GM12878 (cell line): ENCODE data around the gene UBASH3B. TPM values are rescaled to one million over a fixed set of nuclear protein-coding genes. Genes with fewer than 3 reads are reported as not detected.

ENCODE experiments used
- ATAC-seq: fragments of 200-7000 bp; cut with Tn5 transposase; 3 replicates; pipeline ENCODE4 v1.9.1; 2020; ENCODE audit warnings: mild to moderate bottlenecking, moderate library complexity
- BruUV-seq: library from RNA; stranded (reverse); fragments of 400-500 nt; replicated peaks from 2 replicates; lab custom pipeline; 2021; lab: Mats Ljungman, UMichigan
- CTCF ChIA-PET: fragments of 300-600 bp; sonication (Branson Sonifier 250); formaldehyde crosslinking; extraction: SDS; loops from one replicate; lab custom pipeline; 2021; ENCODE audit warnings: inconsistent platforms; lab: Yijun Ruan, JAX
- POLR2A ChIA-PET: fragments of 350-600 bp; formaldehyde crosslinking; extraction: SDS; loops from one replicate; lab custom pipeline; 2021; ENCODE audit warnings: inconsistent platforms; lab: Charles Lee
- RAD21 ChIA-PET: fragments of 300-600 bp; sonication (Branson Sonifier 250); formaldehyde crosslinking; loops from one replicate; lab custom pipeline; 2023; ENCODE audit warnings: antibody characterized with exemption; ENCODE audit not compliant: unreplicated experiment; lab: Charles Lee
- SMC1A ChIA-PET: fragments of 300-600 bp; sonication (Branson Sonifier 250); formaldehyde crosslinking; loops from one replicate; lab custom pipeline; 2023; ENCODE audit not compliant: unreplicated experiment, uncharacterized antibody; lab: Charles Lee
- DNase-seq: peaks from one replicate; pipeline ENCODE4 v3.0.0-alpha.2; 2011; ENCODE audit warnings: low read depth, low spot score
- FAIRE-seq: peaks from 3 replicates; lab custom pipeline; 2011; peaks lifted over from hg19 to GRCh38; lab: Jason Lieb, UNC
- H2AFZ ChIP-seq: 2 replicates; pipeline ENCODE4 v1.6.0; 2011; ENCODE audit warnings: low read depth, low read length, control low read depth; ENCODE audit not compliant: control insufficient read depth
- H3K27ac ChIP-seq: 2 replicates; pipeline ENCODE4 v1.5.1; 2011; ENCODE audit warnings: control low read depth; ENCODE audit not compliant: control insufficient read depth, insufficient read depth
- H3K27me3 ChIP-seq, 2 experiments: replicated peaks in 1 of 2; 2 replicates each; pipeline versions ENCODE4 v1.6.0 to v1.6.1; 2011; ENCODE audit warnings: low read length in 1 of 2; ENCODE audit not compliant: control insufficient read depth in 2 of 2, insufficient read depth in 2 of 2
- H3K36me3 ChIP-seq, 2 experiments: 2 replicates each; pipeline ENCODE4 v1.5.1; 2011; ENCODE audit warnings: low read length in 1 of 2; ENCODE audit not compliant: control insufficient read depth in 2 of 2, insufficient read depth in 2 of 2
- H3K4me1 ChIP-seq: 2 replicates; pipeline ENCODE4 v1.6.1; 2011; ENCODE audit warnings: mild to moderate bottlenecking, low read length, moderate library complexity, mixed read lengths; ENCODE audit not compliant: control insufficient read depth, insufficient read depth
- H3K4me2 ChIP-seq: 2 replicates; pipeline ENCODE4 v1.6.0; 2011; ENCODE audit warnings: control low read depth; ENCODE audit not compliant: control insufficient read depth, insufficient read depth
- H3K4me3 ChIP-seq: fragments of 200-600 bp; sonication (generic); 2 replicates; pipeline ENCODE4 v1.5.1; 2016
- H3K79me2 ChIP-seq: 2 replicates; pipeline ENCODE4 v1.6.0; 2011; ENCODE audit warnings: low read length; ENCODE audit not compliant: control insufficient read depth, insufficient read depth
- H3K9ac ChIP-seq: 2 replicates; pipeline ENCODE4 v1.8.0; 2011; ENCODE audit warnings: low read length, control low read depth, mixed read lengths; ENCODE audit not compliant: control insufficient read depth, insufficient read depth
- H3K9me3 ChIP-seq: replicated peaks from 3 replicates; pipeline ENCODE4 v1.5.1; 2011; ENCODE audit warnings: mild to moderate bottlenecking, low read length; ENCODE audit not compliant: control insufficient read depth, insufficient read depth
- H4K20me1 ChIP-seq: 2 replicates; pipeline ENCODE4 v1.6.0; 2011; ENCODE audit not compliant: control insufficient read depth, insufficient read depth
- BCL3 ChIP-seq: IDR thresholded peaks from 2 replicates; pipeline ENCODE4 v1.6.1; 2011; ENCODE audit warnings: borderline replicate concordance, low read depth, mild to moderate bottlenecking, moderate library complexity, low read length; ENCODE audit not compliant: insufficient read depth, poor library complexity, severe bottlenecking
- CBX3 ChIP-seq: fragments of 200-600 bp; sonication (generic); IDR thresholded peaks from 2 replicates; pipeline ENCODE4 v1.6.1; 2016; ENCODE audit warnings: low read depth, borderline replicate concordance
- CBX5 ChIP-seq: sonication (generic); IDR thresholded peaks from 2 replicates; pipeline ENCODE4 v1.6.1; 2016; ENCODE audit warnings: low read depth, moderate library complexity, mild to moderate bottlenecking, inconsistent platforms
- DPF2 ChIP-seq: fragments of 450-650 bp; IDR thresholded peaks from 2 replicates; pipeline ENCODE4 v1.6.1; 2017; ENCODE audit warnings: mild to moderate bottlenecking
- EZH2 ChIP-seq: IDR thresholded peaks from 2 replicates; pipeline ENCODE4 v1.6.1; 2012; ENCODE audit warnings: low read depth, mild to moderate bottlenecking, control low read depth, inconsistent platforms, low read length, borderline replicate concordance; ENCODE audit not compliant: control insufficient read depth
- IKZF2 ChIP-seq, 2 experiments: fragments of 450-650 bp; IDR thresholded peaks; 2 replicates each; pipeline ENCODE4 v1.6.1; 2017; ENCODE audit warnings: mild to moderate bottlenecking in 2 of 2, moderate library complexity in 2 of 2
- JUND ChIP-seq: IDR thresholded peaks from 2 replicates; pipeline ENCODE4 v1.6.1; 2012; ENCODE audit warnings: low read depth, mild to moderate bottlenecking, low read length, improper control_type of control experiment, moderate library complexity
- LARP7 ChIP-seq: fragments of 450-650 bp; IDR thresholded peaks from 2 replicates; pipeline ENCODE4 v1.6.1; 2017; ENCODE audit warnings: mild to moderate bottlenecking
- MLLT1 ChIP-seq: fragments of 450-650 bp; IDR thresholded peaks from 2 replicates; pipeline ENCODE4 v1.6.1; 2016; ENCODE audit warnings: mild to moderate bottlenecking
- PAX5 ChIP-seq: IDR thresholded peaks from 2 replicates; pipeline ENCODE4 v1.6.1; 2011; ENCODE audit warnings: low read depth, low read length, borderline replicate concordance
- POLR2AphosphoS5 ChIP-seq: IDR thresholded peaks from 2 replicates; pipeline ENCODE4 v1.6.1; 2011; ENCODE audit warnings: mild to moderate bottlenecking, low read length, inconsistent platforms
- POU2F2 ChIP-seq: IDR thresholded peaks from 3 replicates; pipeline ENCODE4 v1.6.1; 2011; ENCODE audit warnings: low read depth, mild to moderate bottlenecking, low read length, borderline replicate concordance
- SIX5 ChIP-seq: IDR thresholded peaks from 2 replicates; pipeline ENCODE4 v1.6.1; 2011; ENCODE audit warnings: mild to moderate bottlenecking, low read depth, low read length, moderate library complexity; ENCODE audit not compliant: severe bottlenecking
- SMAD5 ChIP-seq: IDR thresholded peaks from 2 replicates; pipeline ENCODE4 v1.6.1; 2016; ENCODE audit warnings: antibody characterized with exemption, low read depth
- STAT1 ChIP-seq: fragments of 450-650 bp; conservative IDR thresholded peaks from 2 replicates; pipeline ENCODE4 v1.6.1; 2014; ENCODE audit warnings: antibody characterized with exemption, mild to moderate bottlenecking
- TAF1 ChIP-seq: IDR thresholded peaks from 2 replicates; pipeline ENCODE4 v1.6.1; 2011; ENCODE audit warnings: mild to moderate bottlenecking, low read depth, low read length, borderline replicate concordance
- WGBS: methylation state at CpG from one replicate; pipeline ENCODE4 v1.1.6; 2016; ENCODE audit warnings: low lambda C conversion rate; ENCODE audit not compliant: insufficient replicate concordance, insufficient coverage; ENCODE audit errors: missing lambda C conversion rate; 5-methylcytosine and 5-hydroxymethylcytosine counted together
- in situ Hi-C: fragments of 300-500 bp; cut with MboI; formaldehyde crosslinking; loops from 9 replicates; pipeline ENCODE4 v1.14.3; 2018; ENCODE audit warnings: mixed read lengths
- intact Hi-C: fragments of 100-400 bp; cut with micrococcal nuclease; formaldehyde crosslinking; loops from one replicate; pipeline ENCODE4 v1.14.2; 2022; ENCODE audit not compliant: unreplicated experiment
- polyA plus RNA-seq, 11 experiments: library from polyadenylated mRNA; depleted of rRNA in 4 of 11; unstranded in 6 of 11; stranded (reverse) in 5 of 11; fragments of >200 nt; fragmentation: Nextera tagmentation in 4 of 11; fragmentation: Illumina TruSeq in 1 of 11; extraction: Ambion mirVana in 4 of 11; extraction: Trizol in 1 of 11; gene quantifications; 1 replicate in 1 of 11; 2 replicates in 10 of 11; pipeline versions ENCODE4 v1.2.1 to v1.2.3, GENCODE V29; 2011 to 2016; ENCODE audit warnings: inconsistent platforms in 2 of 11, missing spikeins in 2 of 11, low read depth in 1 of 11
- total RNA-seq, 4 experiments: library from RNA; depleted of rRNA in 3 of 4; stranded (reverse); fragments of >200 nt in 3 of 4; fragmentation: Illumina TruSeq in 1 of 4; extraction: Trizol in 1 of 4; gene quantifications; 2 replicates each; pipeline versions ENCODE4 v1.2.1 to v1.2.3, GENCODE V29; 2013 to 2021

Gene UBASH3B
- total and polyA plus RNA-seq, 10 of the 15 experiments (the other 5 are each of a cell fraction or from before 2014, with no cell fraction given): 0.18 to 3.3 (median 0.57) TPM

GRCh38 chr11:122764371-122765090, 109.0 kb downstream of the UBASH3B start:
- Histone ChIP-seq H3K79me2 (no peaks in the 10 kb centered on the region), H3K27me3 (no peaks in the 10 kb centered on the region; a peak in 1 of 4 replicates), H3K9me3 (no peaks in the 10 kb centered on the region), H3K27ac (no peak overlapping the region), H4K20me1 (no peaks in the 10 kb centered on the region), H3K36me3 (no peaks in the 10 kb centered on the region), H3K4me2 (no peak overlapping the region), H3K4me3 (no peak overlapping the region), H3K4me1 (no peaks in the 10 kb centered on the region), H3K9ac (no peak overlapping the region), H2AFZ (no peak overlapping the region)
- TF ChIP-seq PAX5 (no peak), LARP7 (no peak), SMAD5 (no peak), MLLT1 (no peak), IKZF2 (IDR thresholded peaks at IDR 0.05) (no peak), EZH2 (no peak), TAF1 (no peak), BCL3 (no peak), DPF2 (no peak), CBX5 (no peak), POLR2AphosphoS5 (no peak), CBX3 (no peak), POU2F2 (no peak), STAT1 (no peak), JUND (no peak), SIX5 (no peak)
- no peak for ATAC-seq
- BruUV-seq: no TSS peak
- ChIA-PET SMC1A (interaction anchor here (1.1 kb wide), 1 partner anchor 9 kb away, joined by 3 read pairs; no protein-coding TSS in a partner anchor), RAD21 (no interaction called here), CTCF (interaction anchor here (0.6 to 1.4 kb wide), 4 partner anchors 9 to 136 kb away, joined by 3 to 8 read pairs (median 3); no protein-coding TSS in a partner anchor), POLR2A (no interaction called here)
- intact Hi-C loops: no loop called here
- in situ Hi-C loops: no loop called here
- 20% methylated on average over 7 of the region's 7 CpGs for WGBS
- no peak for DNase-seq
- no peak for FAIRE-seq
